Activated CD4-positive, alpha-beta T cell treated with anti-CD3 and anti-CD28 coated beads for 24 hours (primary cell): ENCODE measurements around the gene AQR.
"Not testable (repeated sequence)": the region's sequence is repeated elsewhere in the genome, so short reads cannot be mapped to it uniquely, and the experiment has no call there.

Experiments used
- DNase-seq, 2 donors: peaks; one replicate each; pipeline ENCODE4 v3.0.0-alpha.2; 2020; ENCODE audit warnings: low read depth in 2 of 2

AQR gene

GRCh38 chr15:34953851-34954250 lies 15.7 kb downstream of the AQR start:
- DNase-seq = no peak

- no peak for DNase-seq
Observed at GRCh38 chr15:34952481-34952880, 17.1 kb downstream of the AQR start.

GRCh38 chr15:34951993-34952392 lies 17.5 kb downstream of the AQR start:
- DNase-seq = no peak

GRCh38 chr15:34944936-34945335 lies 24.6 kb downstream of the AQR start:
- no peak for DNase-seq

- DNase-seq = no peak
Observed at GRCh38 chr15:34943711-34944110, 25.8 kb downstream of the AQR start.

- not testable (repeated sequence) for DNase-seq
Observed at GRCh38 chr15:34943264-34943663, 26.3 kb downstream of the AQR start.

- no peak for DNase-seq
Observed at GRCh38 chr15:34942363-34942762, 27.2 kb downstream of the AQR start.

GRCh38 chr15:34941831-34942230 lies 27.7 kb downstream of the AQR start:
- no peak for DNase-seq

- no peak for DNase-seq
Observed at GRCh38 chr15:34941185-34941698, 28.3 kb downstream of the AQR start.

- DNase-seq = no peak
Observed at GRCh38 chr15:34933432-34933975, 36.0 kb downstream of the AQR start.

GRCh38 chr15:34928349-34928748 lies 41.2 kb downstream of the AQR start:
- not testable (repeated sequence) for DNase-seq

GRCh38 chr15:34927726-34928125 lies 41.8 kb downstream of the AQR start:
- no peak for DNase-seq

- no peak for DNase-seq
Observed at GRCh38 chr15:34914317-34914716, 55.2 kb downstream of the AQR start.

GRCh38 chr15:34905047-34905446 lies 64.5 kb downstream of the AQR start:
- no peak for DNase-seq

GRCh38 chr15:34904527-34904926 lies 65.0 kb downstream of the AQR start:
- DNase-seq = no peak

GRCh38 chr15:34900748-34901147 lies 68.8 kb downstream of the AQR start:
- DNase-seq = no peak

- DNase-seq = no peak
Observed at GRCh38 chr15:34896183-34896582, 73.4 kb downstream of the AQR start.

GRCh38 chr15:34893967-34894366 lies 75.6 kb downstream of the AQR start:
- no peak for DNase-seq

- DNase-seq = no peak
Observed at GRCh38 chr15:34892963-34893591, 76.5 kb downstream of the AQR start.

GRCh38 chr15:34890424-34890823 lies 79.1 kb downstream of the AQR start:
- no peak for DNase-seq

GRCh38 chr15:34889476-34889875 lies 80.1 kb downstream of the AQR start:
- no peak for DNase-seq

GRCh38 chr15:34886134-34886533 lies 83.4 kb downstream of the AQR start:
- DNase-seq = no peak

- no peak for DNase-seq
Observed at GRCh38 chr15:34883633-34884032, 85.9 kb downstream of the AQR start.

- DNase-seq = no peak
Observed at GRCh38 chr15:34883042-34883441, 86.5 kb downstream of the AQR start.
